ENCODE results near the gene ENKD1.
A peak's percentile ranks its signal among the peaks of the same experiment; 100 is the strongest.

Gene ENKD1

GRCh38 chr16:67656344-67657016, 10.1 kb downstream of the ENKD1 start:
- TF ChIP-seq CTCF (conservative IDR thresholded peaks at IDR 0.05; ENCODE audit: low read depth, low read length) = no peak
- no peak overlapping the region for H3K4me3 ChIP-seq (ENCODE audit: low read depth, low read length)
- DNase-seq (ENCODE audit: low read depth) = no peak

GRCh38 chr16:67655363-67655762, 11.2 kb downstream of the ENKD1 start:
- no peak for DNase-seq (ENCODE audit: low read depth)
- TF ChIP-seq CTCF (conservative IDR thresholded peaks at IDR 0.05; ENCODE audit: low read depth, low read length) = no peak
- H3K4me3 ChIP-seq (ENCODE audit: low read depth, low read length) = no peak overlapping the region

- TF ChIP-seq CTCF (conservative IDR thresholded peaks at IDR 0.05; ENCODE audit: low read depth, low read length) = no peak
- no peak for DNase-seq (ENCODE audit: low read depth)
- no peak overlapping the region for H3K4me3 ChIP-seq (ENCODE audit: low read depth, low read length)
Observed at GRCh38 chr16:67654403-67654911, 12.1 kb downstream of the ENKD1 start.

DNA sequence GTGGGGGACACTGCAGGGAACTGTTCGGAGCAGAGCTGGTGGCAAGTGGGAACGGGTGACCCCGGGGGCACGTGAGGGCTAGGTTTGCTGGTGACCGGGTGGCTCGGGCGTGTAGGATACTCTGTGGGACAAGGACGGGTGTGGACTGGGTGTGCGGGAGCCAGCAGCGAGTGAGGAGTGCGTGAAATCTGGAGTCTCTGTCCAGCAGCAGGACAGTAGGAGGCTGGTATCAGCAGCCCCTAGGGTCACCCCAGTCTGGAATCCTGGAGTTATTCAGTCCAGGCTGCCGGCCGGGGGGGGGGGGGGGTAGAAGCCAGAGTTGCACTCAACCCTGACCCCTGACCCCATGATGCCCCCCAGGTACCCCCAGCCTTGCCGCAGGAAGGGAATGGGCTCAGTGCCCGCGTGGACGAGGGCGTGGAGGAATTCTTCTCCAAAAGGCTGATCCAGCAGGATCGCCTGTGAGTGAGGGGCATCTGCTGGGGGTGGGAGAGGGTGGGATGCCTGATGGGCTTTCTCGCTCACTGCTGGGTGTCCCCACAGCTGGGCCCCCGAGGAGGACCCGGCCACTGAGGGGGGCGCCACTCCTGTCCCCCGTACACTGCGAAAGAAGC, 12.7 kb downstream of the ENKD1 start:
- no peak for DNase-seq (ENCODE audit: low read depth)
- peak overlapping the region; percentile 49 for H3K4me3 ChIP-seq (ENCODE audit: low read depth, low read length)
- TF ChIP-seq CTCF (conservative IDR thresholded peaks at IDR 0.05; ENCODE audit: low read depth, low read length) = no peak

- DNase-seq (ENCODE audit: low read depth) = no peak
- TF ChIP-seq CTCF (conservative IDR thresholded peaks at IDR 0.05; ENCODE audit: low read depth, low read length) = peak; percentile 21
- peak overlapping the region; percentile 49 for H3K4me3 ChIP-seq (ENCODE audit: low read depth, low read length)
Observed at GRCh38 chr16:67653128-67653788, 13.3 kb downstream of the ENKD1 start.

- DNase-seq (ENCODE audit: low read depth) = no peak
- H3K4me3 ChIP-seq (ENCODE audit: low read depth, low read length) = peak overlapping the region; percentile 49
- TF ChIP-seq CTCF (conservative IDR thresholded peaks at IDR 0.05; ENCODE audit: low read depth, low read length) = no peak
Observed at GRCh38 chr16:67652578-67653127, 13.9 kb downstream of the ENKD1 start.
